ENCODE data around the gene ANKRD34A. TPM values are rescaled to one million over a fixed set of nuclear protein-coding genes. Genes with fewer than 3 reads are reported as not detected.

The ANKRD34A gene
- total RNA-seq, 2 experiments from 2014 or later, result 0.42 to 0.47 TPM

GRCh38 chr1:145918144-145918991, 46.0 kb downstream of the ANKRD34A start, which contains the start of gene PEX11B:
Gene PEX11B (minus strand): TSS chr1:145918717. CDS start chr1:145918688, 29 bp downstream.
- no peaks in the 10 kb centered on the region for H3K27me3 ChIP-seq (ENCODE audit: control insufficient read depth in 1 of 2, insufficient read depth in 2 of 2, low read length in 2 of 2)
- H3K4me3 Mint-ChIP-seq, result peak within 1 kb of the TSS; percentile 94
- no peaks in the 10 kb centered on the region for H3K27me3 Mint-ChIP-seq
- H3K4me1 ChIP-seq (ENCODE audit: insufficient read depth, low read length), result peaks cover 31% of the 10 kb centered on the region
- no peak for TF ChIP-seq CTCF (IDR thresholded peaks at IDR 0.05)
- peaks cover 26% of the 10 kb centered on the region for H3K36me3 ChIP-seq (ENCODE audit: insufficient read depth, low read length)
- no peaks in the 10 kb centered on the region for H3K9me3 ChIP-seq (ENCODE audit: control insufficient read depth in 1 of 2, insufficient read depth in 1 of 2, low read length in 2 of 2)
- ATAC-seq (ENCODE audit: poor library complexity) (peak; percentile 90), DNase-seq (peak; percentile 87 to 96 (median 92))
- no peaks in the 10 kb centered on the region for H3K9me3 Mint-ChIP-seq
- ChIA-PET POLR2A (interaction anchor here (0.7 to 4.4 kb wide), 18 partner anchors 9 to 118 kb away, joined by 3 to 84 read pairs (median 7); partner anchors contain the start of genes ANKRD34A, LIX1L, NUDT17 and PIAS3), CTCF (interaction anchor here (0.5 to 1.7 kb wide), 6 partner anchors 9 to 83 kb away, joined by 3 to 9 read pairs (median 3); partner anchors contain the start of genes NUDT17, PIAS3 and RBM8A)
- peak within 1 kb of the TSS; percentile 92 for H3K27ac Mint-ChIP-seq
- peaks cover 47% of the 10 kb centered on the region for H3K4me1 Mint-ChIP-seq (ENCODE audit: low read depth)
- intact Hi-C loops (cut with DNase I, micrococcal nuclease), result loop anchor here (1.0 to 5.0 kb wide), 6 partner anchors 9 to 89 kb away; partner anchors contain the start of genes LIX1L (in 2 of the 2), PIAS3 (in 2 of the 2), RBM8A (in 1 of the 2) and TXNIP (in 1 of the 2)
- H3K27ac ChIP-seq (ENCODE audit: low read depth in 1 of 2, low read length in 2 of 2), result peak within 1 kb of the TSS; percentile 52 to 60
- H3K36me3 Mint-ChIP-seq (ENCODE audit: low read depth), result peaks cover 65% of the 10 kb centered on the region
- peak within 1 kb of the TSS; percentile 87 for H3K4me3 ChIP-seq (ENCODE audit: low read length)

GRCh38 chr1:145917595-145917994, 46.8 kb downstream of the ANKRD34A start:
- peak in 1 of 14 experiments; percentile 17 for DNase-seq
- peak overlapping the region; percentile 94 for H3K4me3 Mint-ChIP-seq
- H3K27ac Mint-ChIP-seq, result peak overlapping the region; percentile 92
- no peaks in the 10 kb centered on the region for H3K27me3 Mint-ChIP-seq
- intact Hi-C loops (cut with DNase I, micrococcal nuclease), result loop anchor here (2.0 to 5.0 kb wide), 4 partner anchors 31 to 90 kb away; partner anchors contain the start of genes LIX1L (in 2 of the 2) and PIAS3 (in 1 of the 2)
- no peaks in the 10 kb centered on the region for H3K27me3 ChIP-seq (ENCODE audit: control insufficient read depth in 1 of 2, insufficient read depth in 2 of 2, low read length in 2 of 2)
- H3K4me3 ChIP-seq (ENCODE audit: low read length), result peak overlapping the region; percentile 87
- ChIA-PET POLR2A (interaction anchor here (1.5 to 4.4 kb wide), 9 partner anchors 10 to 119 kb away, joined by 4 to 84 read pairs (median 29); partner anchors contain the start of genes ANKRD34A, LIX1L, NUDT17 and PIAS3), CTCF (interaction anchor here (0.5 to 1.7 kb wide), 4 partner anchors 10 to 82 kb away, joined by 3 to 9 read pairs (median 4); partner anchors contain the start of genes NUDT17, PIAS3 and RBM8A)
- peaks cover 31% of the 10 kb centered on the region for H3K4me1 ChIP-seq (ENCODE audit: insufficient read depth, low read length)
- H3K36me3 ChIP-seq (ENCODE audit: insufficient read depth, low read length), result peaks cover 23% of the 10 kb centered on the region
- no peak for TF ChIP-seq CTCF (IDR thresholded peaks at IDR 0.05)
- no peak for ATAC-seq (ENCODE audit: poor library complexity)
- peaks cover 69% of the 10 kb centered on the region for H3K36me3 Mint-ChIP-seq (ENCODE audit: low read depth)
- no peak overlapping the region for H3K27ac ChIP-seq (ENCODE audit: low read depth in 1 of 2, low read length in 2 of 2)
- no peaks in the 10 kb centered on the region for H3K9me3 ChIP-seq (ENCODE audit: control insufficient read depth in 1 of 2, insufficient read depth in 1 of 2, low read length in 2 of 2)
- H3K4me1 Mint-ChIP-seq (ENCODE audit: low read depth), result peaks cover 47% of the 10 kb centered on the region
- H3K9me3 Mint-ChIP-seq, result no peaks in the 10 kb centered on the region

GRCh38 chr1:145916745-145917144, 47.6 kb downstream of the ANKRD34A start:
- Mint-ChIP-seq H3K27me3 (no peaks in the 10 kb centered on the region), H3K4me3 (peak overlapping the region; percentile 86), H3K36me3 (ENCODE audit: low read depth) (peaks cover 76% of the 10 kb centered on the region), H3K27ac (peak overlapping the region; percentile 69), H3K4me1 (ENCODE audit: low read depth) (peaks cover 47% of the 10 kb centered on the region), H3K9me3 (no peaks in the 10 kb centered on the region)
- ATAC-seq (ENCODE audit: poor library complexity), result no peak
- Histone ChIP-seq H3K4me3 (ENCODE audit: low read length) (no peak overlapping the region), H3K36me3 (ENCODE audit: insufficient read depth, low read length) (peaks cover 30% of the 10 kb centered on the region), H3K27me3 (ENCODE audit: control insufficient read depth in 1 of 2, insufficient read depth in 2 of 2, low read length in 2 of 2) (no peaks in the 10 kb centered on the region), H3K9me3 (ENCODE audit: control insufficient read depth in 1 of 2, insufficient read depth in 1 of 2, low read length in 2 of 2) (no peaks in the 10 kb centered on the region), H3K27ac (ENCODE audit: low read depth in 1 of 2, low read length in 2 of 2) (no peak overlapping the region), H3K4me1 (ENCODE audit: insufficient read depth, low read length) (peaks cover 31% of the 10 kb centered on the region)
- intact Hi-C loops (cut with DNase I, micrococcal nuclease), result loop anchor here (2.0 to 5.0 kb wide), 4 partner anchors 30 to 91 kb away; partner anchors contain the start of genes LIX1L (in 2 of the 2) and PIAS3 (in 1 of the 2)
- TF ChIP-seq CTCF (IDR thresholded peaks at IDR 0.05), result no peak
- no peak for DNase-seq
- ChIA-PET CTCF (interaction anchor here (1.0 kb wide), 1 partner anchor 11 kb away, joined by 5 read pairs; the partner anchor contains the start of gene RBM8A), POLR2A (interaction anchor here (1.0 to 4.4 kb wide), 3 partner anchors 41 to 58 kb away, joined by 3 to 61 read pairs (median 37); partner anchors contain the start of genes ANKRD34A, LIX1L, PIAS3 and POLR3GL)

All from CD4-positive, alpha-beta T cell (primary cell).